HepG2 (cell line): ENCODE results near the gene KCNJ4. TPM values are rescaled to one million over a fixed set of nuclear protein-coding genes. Genes with fewer than 3 reads are reported as not detected.

Source experiments
- ATAC-seq: fragments of 200-7000 bp; cut with Tn5 transposase; 3 replicates; pipeline ENCODE4 v1.9.1; 2020; ENCODE audit warnings: mild to moderate bottlenecking, moderate library complexity
- BruUV-seq: library from RNA; stranded (reverse); fragments of 400-500 nt; replicated peaks from 2 replicates; lab custom pipeline; 2021; lab: Mats Ljungman, UMichigan
- CTCF ChIA-PET: fragments of 300-600 bp; formaldehyde crosslinking; extraction: SDS; loops from one replicate; lab custom pipeline; 2021; ENCODE audit warnings: low total read pairs, inconsistent platforms, low intra/inter-chr PET ratio; lab: Yijun Ruan, JAX
- POLR2A ChIA-PET: fragments of 350-600 bp; sonication (Branson Sonifier 250); formaldehyde crosslinking; loops from one replicate; lab custom pipeline; 2020; ENCODE audit warnings: antibody characterized with exemption, inconsistent platforms; lab: Yijun Ruan, JAX
- DNase-seq: peaks from one replicate; pipeline ENCODE4 v3.0.0-alpha.2; 2015; ENCODE audit warnings: low spot score
- FAIRE-seq: peaks from 3 replicates; lab custom pipeline; 2011; peaks lifted over from hg19 to GRCh38; lab: Jason Lieb, UNC
- H2AFZ ChIP-seq: one replicate; pipeline ENCODE4 v1.6.1; 2011; ENCODE audit warnings: low read length, inconsistent platforms
- H3K27ac ChIP-seq: fragments of 300-600 bp; 3 replicates; pipeline ENCODE4 v1.8.0; 2011; ENCODE audit warnings: mixed run types, mild to moderate bottlenecking, mixed read lengths, low read length, inconsistent platforms; ENCODE audit not compliant: insufficient read depth; ENCODE audit errors: extremely low read length
- H3K27me3 ChIP-seq, 2 experiments: fragments of 200-600 bp in 1 of 2; 2 replicates in 1 of 2; 3 replicates in 1 of 2; pipeline versions ENCODE4 v1.6.0 to v1.8.0; 2011; ENCODE audit warnings: low read length in 2 of 2, mild to moderate bottlenecking in 2 of 2, moderate library complexity in 2 of 2, inconsistent platforms in 1 of 2; ENCODE audit not compliant: insufficient read depth in 2 of 2, control insufficient read depth in 1 of 2
- H3K36me3 ChIP-seq, 2 experiments: fragments of 200-600 bp in 1 of 2; replicated peaks in 1 of 2; 2 replicates in 1 of 2; 3 replicates in 1 of 2; pipeline versions ENCODE4 v1.5.1 to v1.8.0; 2011; ENCODE audit warnings: low read length in 2 of 2, inconsistent platforms in 1 of 2; ENCODE audit not compliant: insufficient read depth in 2 of 2, control insufficient read depth in 1 of 2
- H3K4me1 ChIP-seq: 2 replicates; pipeline ENCODE4 v1.5.1; 2012; ENCODE audit warnings: low read length, inconsistent platforms; ENCODE audit not compliant: insufficient read depth
- H3K4me2 ChIP-seq: 2 replicates; pipeline ENCODE4 v1.6.0; 2011; ENCODE audit warnings: low read depth, low read length, inconsistent platforms
- H3K4me3 ChIP-seq, 3 experiments: fragments of 200-600 bp in 1 of 3; sonication (generic), shearing (Covaris generic) in 1 of 3; replicated peaks in 1 of 3; 2 replicates each; pipeline ENCODE4 v1.5.1; 2011 to 2016; ENCODE audit warnings: low read length in 3 of 3, inconsistent platforms in 2 of 3, low read depth in 2 of 3, mild to moderate bottlenecking in 2 of 3, control low read depth in 1 of 3, mixed read lengths in 1 of 3; ENCODE audit not compliant: insufficient read depth in 1 of 3
- H3K79me2 ChIP-seq: one replicate; pipeline ENCODE4 v1.6.1; 2011; ENCODE audit warnings: low read length, inconsistent platforms; ENCODE audit not compliant: insufficient read depth
- H3K9ac ChIP-seq: 2 replicates; pipeline ENCODE4 v1.6.0; 2011; ENCODE audit warnings: mild to moderate bottlenecking, low read depth, low read length, inconsistent platforms; ENCODE audit not compliant: insufficient read depth
- H3K9me3 ChIP-seq: 2 replicates; pipeline ENCODE4 v1.5.1; 2012; ENCODE audit warnings: mild to moderate bottlenecking, low read length
- H4K20me1 ChIP-seq: 2 replicates; pipeline ENCODE4 v1.6.0; 2011; ENCODE audit warnings: inconsistent platforms, mild to moderate bottlenecking, low read length, moderate library complexity; ENCODE audit not compliant: insufficient read depth
- ATF5 ChIP-seq: sonication (generic); formaldehyde crosslinking; IDR thresholded peaks from 2 replicates; pipeline ENCODE4 v1.4.0; 2020; ENCODE audit warnings: mild to moderate bottlenecking, low read depth, missing genetic modification reagents
- GATAD1 ChIP-seq: IDR thresholded peaks from 2 replicates; pipeline ENCODE4 v1.6.1; 2016; ENCODE audit warnings: missing genetic modification reagents, missing compliant biosample characterization
- GMEB1 ChIP-seq: sonication (generic); formaldehyde crosslinking; IDR thresholded peaks from 2 replicates; pipeline ENCODE4 v1.5.1; 2020; ENCODE audit warnings: missing genetic modification reagents, mild to moderate bottlenecking, borderline replicate concordance
- SKI ChIP-seq: fragments of 450-650 bp; IDR thresholded peaks from one replicate; pipeline ENCODE4 v1.6.1; 2018; ENCODE audit warnings: mild to moderate bottlenecking; ENCODE audit not compliant: partially characterized antibody
- ZMAT5 ChIP-seq: sonication (generic); formaldehyde crosslinking; IDR thresholded peaks from 2 replicates; pipeline ENCODE4 v1.5.0; 2020; ENCODE audit warnings: mild to moderate bottlenecking, low read depth, missing genetic modification reagents, borderline replicate concordance
- ZMYM3 ChIP-seq: sonication (generic); formaldehyde crosslinking; IDR thresholded peaks from 2 replicates; pipeline ENCODE4 v1.5.1; 2020; ENCODE audit warnings: mild to moderate bottlenecking, missing genetic modification reagents
- ZNF121 ChIP-seq: sonication (generic); formaldehyde crosslinking; IDR thresholded peaks from 2 replicates; pipeline ENCODE4 v1.5.0; 2020; ENCODE audit warnings: mild to moderate bottlenecking, missing genetic modification reagents
- ZNF441 ChIP-seq: sonication (generic); formaldehyde crosslinking; IDR thresholded peaks from 2 replicates; pipeline ENCODE4 v1.7.0; 2021; ENCODE audit warnings: missing genetic modification reagents, borderline replicate concordance
- ZNF768 ChIP-seq: sonication (generic); formaldehyde crosslinking; IDR thresholded peaks from 2 replicates; pipeline ENCODE4 v1.4.0; 2020; ENCODE audit warnings: missing genetic modification reagents
- ZNF800 ChIP-seq: sonication (generic); formaldehyde crosslinking; IDR thresholded peaks from 2 replicates; pipeline ENCODE4 v1.4.0; 2020; ENCODE audit warnings: missing genetic modification reagents
- WGBS: methylation state at CpG from one replicate; pipeline ENCODE4 v1.1.6; 2017; ENCODE audit warnings: low lambda C conversion rate; 5-methylcytosine and 5-hydroxymethylcytosine counted together
- in situ Hi-C: cut with HindIII; loops from 2 replicates; pipeline ENCODE4 v1.10.0; 2017; ENCODE audit warnings: low pct_unique_long_range_greater_than_20kb; ENCODE audit not compliant: extremely low pct_ligation_motif_present
- intact Hi-C: fragments of 100-400 bp; cut with micrococcal nuclease; formaldehyde crosslinking; loops from one replicate; pipeline ENCODE4 v1.10.0; 2022; ENCODE audit not compliant: unreplicated experiment
- polyA plus RNA-seq, 8 experiments: library from polyadenylated mRNA; depleted of rRNA in 3 of 8; stranded (reverse) in 7 of 8; unstranded in 1 of 8; fragments of >200 nt; fragmentation: Illumina TruSeq in 4 of 8; extraction: Trizol in 4 of 8; gene quantifications; 2 replicates each; pipeline versions ENCODE4 v1.2.1 to v1.2.3, GENCODE V29; 2011 to 2016; ENCODE audit warnings: low read depth in 4 of 8, missing spikeins in 1 of 8, mixed read lengths in 1 of 8; ENCODE audit not compliant: insufficient read depth in 1 of 8
- total RNA-seq, 5 experiments: library from RNA; depleted of rRNA; stranded (reverse); fragments of >200 nt; fragmentation: Illumina TruSeq; extraction: Trizol; gene quantifications; 2 replicates each; pipeline ENCODE4 v1.2.3, GENCODE V29; 2016; ENCODE audit warnings: low read depth in 1 of 5

The KCNJ4 gene
- total and polyA plus RNA-seq, 2 of the 13 experiments (the other 11 are each of a cell fraction or from before 2014, with no cell fraction given): not detected

GRCh38 chr22:38453066-38453672 is 1.8 kb downstream of the KCNJ4 start:
- H3K79me2 ChIP-seq: no peaks in the 10 kb centered on the region
- intact Hi-C loops: no loop called here
- POLR2A ChIA-PET: interaction anchor here (0.6 to 0.7 kb wide), 2 partner anchors 28 to 135 kb away, joined by 3 to 4 read pairs; no protein-coding TSS in a partner anchor
- CTCF ChIA-PET: no interaction called here
- TF ChIP-seq ZMYM3 (CRISPR knock-in tag) (0 out of 2 replicates have a peak, but pooled peaks have one; percentile 31), ZMAT5 (CRISPR knock-in tag) (no peak), ZNF768 (CRISPR knock-in tag) (peak; percentile 80; the same call in 1 of the 2 replicates)
- TF ChIP-seq, all 625 proteins: peak for 2
- Histone ChIP-seq H2AFZ (no peak overlapping the region), H3K4me3 (no peak overlapping the region), H3K27me3 (peaks cover 19 to 76% of the 10 kb centered on the region in 2 experiments), H3K4me1 (peaks cover 11% of the 10 kb centered on the region), H4K20me1 (no peaks in the 10 kb centered on the region), H3K36me3 (no peaks in the 10 kb centered on the region), H3K9me3 (no peaks in the 10 kb centered on the region), H3K27ac (no peak overlapping the region), H3K9ac (no peak overlapping the region), H3K4me2 (no peak overlapping the region)
- BruUV-seq: no TSS peak
- ATAC-seq (no peak), FAIRE-seq (no peak), DNase-seq (no peak)
- 43% methylated on average over 11 of the region's 11 CpGs for WGBS
- in situ Hi-C loops: no loop called here

- WGBS: 32% methylated on average over 25 of the region's 25 CpGs
- Histone ChIP-seq H3K9ac (no peak overlapping the region), H3K27ac (no peak overlapping the region), H3K4me3 (no peak overlapping the region), H3K4me1 (peaks cover 11% of the 10 kb centered on the region), H3K36me3 (no peaks in the 10 kb centered on the region), H3K79me2 (no peaks in the 10 kb centered on the region), H4K20me1 (no peaks in the 10 kb centered on the region), H3K27me3 (peaks cover 19 to 75% of the 10 kb centered on the region in 2 experiments), H2AFZ (no peak overlapping the region), H3K9me3 (no peaks in the 10 kb centered on the region), H3K4me2 (no peak overlapping the region)
- no peak for DNase-seq
- ChIA-PET POLR2A (interaction anchor here (0.6 to 0.7 kb wide), 2 partner anchors 29 to 134 kb away, joined by 3 to 4 read pairs; no protein-coding TSS in a partner anchor), CTCF (no interaction called here)
- in situ Hi-C loops: no loop called here
- no peak for ATAC-seq
- FAIRE-seq: no peak
- intact Hi-C loops: no loop called here
- no TSS peak for BruUV-seq
- TF ChIP-seq GATAD1 (CRISPR knock-in tag) (no peak), ATF5 (CRISPR knock-in tag) (no peak), ZNF441 (CRISPR knock-in tag) (no peak), ZNF800 (no peak), ZNF121 (no peak), GMEB1 (CRISPR knock-in tag) (no peak), SKI (no peak)
Measured at GRCh38 chr22:38452373-38453065, 2.5 kb downstream of the KCNJ4 start.
